Gastrocnemius medialis (tissue), 4 donors: ENCODE data around the gene MON1A. TPM values are rescaled to one million over a fixed set of nuclear protein-coding genes. Genes with fewer than 3 reads are reported as not detected.

Source experiments
- ATAC-seq, 2 donors: fragments of 150-250 bp; one replicate each; pipeline ENCODE4 v1.9.1; 2016
- DNase-seq, 2 donors: peaks; one replicate each; pipeline ENCODE4 v3.0.0-alpha.2; 2019
- H3K27ac ChIP-seq, 4 donors: fragments of 200-600 bp; sonication (generic); 1 replicate in 1 of 4; 2 replicates in 3 of 4; pipeline ENCODE4 v1.5.1; 2016 to 2018; ENCODE audit warnings: mild to moderate bottlenecking in 2 of 4, moderate library complexity in 1 of 4
- H3K27me3 ChIP-seq, 3 donors: fragments of 200-600 bp; sonication (generic) in 2 of 3; 1 replicate in 1 of 3; 2 replicates in 2 of 3; pipeline versions ENCODE4 v1.5.1 to v1.6.0; 2016 to 2019; ENCODE audit warnings: mild to moderate bottlenecking in 1 of 3, moderate library complexity in 1 of 3
- H3K36me3 ChIP-seq, 2 donors: fragments of 200-600 bp; sonication (generic) in 1 of 2; one replicate each; pipeline ENCODE4 v1.5.1; 2017 to 2018
- H3K4me1 ChIP-seq, 2 donors: fragments of 200-600 bp; sonication (generic) in 1 of 2; one replicate each; pipeline ENCODE4 v1.5.1; 2016 to 2017; ENCODE audit warnings: mild to moderate bottlenecking in 2 of 2
- H3K4me3 ChIP-seq, 4 donors: fragments of 200-600 bp; sonication (generic) in 3 of 4; 1 replicate in 1 of 4; 2 replicates in 3 of 4; pipeline ENCODE4 v1.5.1; 2016 to 2019; ENCODE audit warnings: mild to moderate bottlenecking in 2 of 4
- H3K9me3 ChIP-seq, 3 donors: fragments of 200-600 bp; sonication (generic) in 2 of 3; 1 replicate in 1 of 3; 2 replicates in 2 of 3; pipeline ENCODE4 v1.5.1; 2016 to 2019
- POLR2A ChIP-seq, 2 donors: fragments of 450-650 bp; IDR thresholded peaks; one replicate each; pipeline ENCODE4 v1.6.1; 2017; ENCODE audit warnings: antibody characterized with exemption in 2 of 2, mild to moderate bottlenecking in 2 of 2, moderate library complexity in 2 of 2
- in situ Hi-C, 4 donors: fragments of 200-750 bp; cut with MboI; loops; one replicate each; pipeline versions ENCODE4 v1.15.0 to v1.8.0; 2017; ENCODE audit warnings: low sequenced_read_pairs in 4 of 4
- intact Hi-C: fragments of 100-400 bp; cut with DNase I; formaldehyde crosslinking; loops from one replicate; pipeline ENCODE4 v1.15.1; 2023; ENCODE audit warnings: low total_unique reads
- total RNA-seq, 4 donors: library from RNA; depleted of rRNA; stranded (reverse); fragments of >200 nt; gene quantifications; one replicate each; pipeline versions ENCODE4 v1.1.0 to v1.2.3, GENCODE V29; 2016
- TF ChIP-seq, protein P1 (sequence below), 5 experiments: fragments of 450-650 bp in 3 of 5; fragments of 200-600 bp in 2 of 5; sonication (generic) in 2 of 5; IDR thresholded peaks in 4 of 5; conservative IDR thresholded peaks in 1 of 5; 1 replicate in 4 of 5; 2 replicates in 1 of 5; pipeline ENCODE4 v1.5.1; 2016 to 2019; ENCODE audit warnings: antibody characterized with exemption in 5 of 5, mild to moderate bottlenecking in 3 of 5, moderate library complexity in 3 of 5

The MON1A gene
- total RNA-seq, 4 donors from 2014 or later: 13.9 to 41.9 (median 23.9) TPM

DNA sequence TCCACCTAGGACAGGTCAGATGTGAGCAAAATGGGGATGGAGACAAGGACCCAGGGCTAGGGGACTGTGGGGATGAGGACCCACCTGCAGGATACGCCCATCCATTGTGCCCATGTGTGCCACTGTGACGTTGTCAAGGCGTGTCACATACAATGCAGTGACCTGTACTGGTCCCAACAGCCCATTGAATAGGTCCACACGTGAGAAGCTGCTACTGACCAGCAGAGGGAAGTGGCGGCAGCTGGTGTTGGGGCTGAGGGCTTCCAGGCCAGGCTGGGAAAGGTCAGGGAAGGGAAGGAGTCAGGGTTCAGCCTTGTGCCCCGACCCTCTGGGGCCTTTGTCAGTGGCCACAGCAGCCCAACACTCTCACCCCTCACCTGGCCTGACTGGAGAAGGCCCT lies 30.6 kb downstream of the MON1A start:
- in situ Hi-C loops: no loop called here
- Histone ChIP-seq H3K27ac (no peak overlapping the region), H3K27me3 (no peaks in the 10 kb centered on the region), H3K4me3 (no peak overlapping the region), H3K4me1 (peaks cover 2 to 7% of the 10 kb centered on the region in 2 donors), H3K36me3 (no peaks in the 10 kb centered on the region), H3K9me3 (no peaks in the 10 kb centered on the region)
- DNase-seq: no peak
- no peak for ATAC-seq
- TF ChIP-seq, protein P1, sequence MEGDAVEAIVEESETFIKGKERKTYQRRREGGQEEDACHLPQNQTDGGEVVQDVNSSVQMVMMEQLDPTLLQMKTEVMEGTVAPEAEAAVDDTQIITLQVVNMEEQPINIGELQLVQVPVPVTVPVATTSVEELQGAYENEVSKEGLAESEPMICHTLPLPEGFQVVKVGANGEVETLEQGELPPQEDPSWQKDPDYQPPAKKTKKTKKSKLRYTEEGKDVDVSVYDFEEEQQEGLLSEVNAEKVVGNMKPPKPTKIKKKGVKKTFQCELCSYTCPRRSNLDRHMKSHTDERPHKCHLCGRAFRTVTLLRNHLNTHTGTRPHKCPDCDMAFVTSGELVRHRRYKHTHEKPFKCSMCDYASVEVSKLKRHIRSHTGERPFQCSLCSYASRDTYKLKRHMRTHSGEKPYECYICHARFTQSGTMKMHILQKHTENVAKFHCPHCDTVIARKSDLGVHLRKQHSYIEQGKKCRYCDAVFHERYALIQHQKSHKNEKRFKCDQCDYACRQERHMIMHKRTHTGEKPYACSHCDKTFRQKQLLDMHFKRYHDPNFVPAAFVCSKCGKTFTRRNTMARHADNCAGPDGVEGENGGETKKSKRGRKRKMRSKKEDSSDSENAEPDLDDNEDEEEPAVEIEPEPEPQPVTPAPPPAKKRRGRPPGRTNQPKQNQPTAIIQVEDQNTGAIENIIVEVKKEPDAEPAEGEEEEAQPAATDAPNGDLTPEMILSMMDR (IDR thresholded peaks at IDR 0.05 in 4 of 5, conservative IDR thresholded peaks at IDR 0.05 in 1 of 5): no peak
- TF ChIP-seq POLR2A (IDR thresholded peaks at IDR 0.05): no peak
- intact Hi-C loops: no loop called here

DNA sequence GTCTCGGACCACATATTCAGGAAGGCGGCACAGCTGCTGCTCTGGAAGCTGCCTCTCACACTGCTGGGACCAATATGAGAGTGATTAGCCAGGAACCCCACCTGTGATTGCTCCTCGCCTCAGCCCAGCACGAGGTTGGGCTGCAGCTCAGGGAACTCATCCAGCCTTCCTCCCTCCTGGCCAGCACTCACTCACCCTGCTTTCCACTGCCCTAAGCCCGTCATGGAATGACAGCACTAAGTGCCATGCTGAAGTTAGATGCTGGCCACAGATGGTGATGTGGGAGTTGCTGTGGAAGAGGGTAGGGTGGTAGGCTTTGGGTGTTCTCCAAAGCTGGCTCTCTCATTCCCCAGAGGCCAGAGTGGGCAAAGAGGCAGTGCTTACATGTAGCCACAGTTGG lies 33.3 kb downstream of the MON1A start:
- TF ChIP-seq, protein P1 (IDR thresholded peaks at IDR 0.05 in 4 of 5, conservative IDR thresholded peaks at IDR 0.05 in 1 of 5): no peak
- no peak for TF ChIP-seq POLR2A (IDR thresholded peaks at IDR 0.05)
- Histone ChIP-seq H3K27me3 (no peaks in the 10 kb centered on the region), H3K27ac (no peak overlapping the region), H3K4me1 (peaks cover 0 to 7% of the 10 kb centered on the region in 2 donors), H3K36me3 (no peaks in the 10 kb centered on the region), H3K9me3 (no peaks in the 10 kb centered on the region), H3K4me3 (no peak overlapping the region)
- ATAC-seq: no peak
- DNase-seq: no peak
- intact Hi-C loops: no loop called here
- in situ Hi-C loops: no loop called here

DNA sequence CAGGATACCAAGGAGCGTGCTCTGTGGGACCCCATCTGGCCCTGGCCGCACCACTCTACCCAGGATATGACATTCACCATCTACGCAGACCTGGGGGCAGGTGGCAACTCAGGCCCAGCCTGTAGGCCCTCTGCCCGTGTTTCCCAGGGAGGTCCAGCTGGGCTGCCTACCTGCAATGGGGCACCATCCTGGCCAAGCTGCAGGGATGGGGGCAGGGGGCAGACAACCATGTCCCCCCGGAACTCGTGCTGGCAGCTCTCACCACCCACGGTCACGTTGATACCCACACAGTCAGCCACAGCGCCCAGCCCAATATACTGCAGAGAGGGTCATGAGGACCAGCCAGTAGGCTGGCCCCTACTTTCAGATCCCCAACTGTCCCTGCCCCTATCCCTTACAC lies 33.8 kb downstream of the MON1A start:
- TF ChIP-seq, protein P1 (IDR thresholded peaks at IDR 0.05 in 4 of 5, conservative IDR thresholded peaks at IDR 0.05 in 1 of 5): no peak
- TF ChIP-seq POLR2A (IDR thresholded peaks at IDR 0.05): no peak
- intact Hi-C loops (no loop called here), in situ Hi-C loops (no loop called here)
- ATAC-seq: no peak
- no peak overlapping the region for H3K4me3 ChIP-seq
- no peak overlapping the region for H3K27ac ChIP-seq
- H3K9me3 ChIP-seq: no peaks in the 10 kb centered on the region
- DNase-seq: no peak
- H3K27me3 ChIP-seq: no peaks in the 10 kb centered on the region
- no peaks in the 10 kb centered on the region for H3K36me3 ChIP-seq
- peaks cover 0 to 2% of the 10 kb centered on the region in 2 donors for H3K4me1 ChIP-seq

DNA sequence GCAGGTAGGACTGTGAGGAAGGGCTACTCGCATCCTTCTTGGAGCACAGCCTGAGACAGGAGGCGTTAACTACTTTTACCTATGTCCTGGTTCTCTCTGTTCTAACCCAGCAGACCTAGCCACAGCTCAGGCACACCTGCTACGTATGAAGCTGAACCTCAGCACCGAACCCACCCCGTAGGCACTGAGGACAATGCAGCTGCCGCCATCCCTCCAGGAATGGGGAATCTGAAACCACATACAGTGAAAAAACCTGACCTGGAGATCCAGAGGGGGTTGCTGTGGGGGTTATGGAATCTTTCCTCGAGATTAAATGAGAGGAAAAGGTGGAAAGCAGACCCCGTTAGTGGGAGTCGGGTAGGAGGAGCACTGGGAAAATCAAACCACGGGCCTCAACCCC lies 40.3 kb downstream of the MON1A start:
- DNase-seq (no peak), ATAC-seq (no peak)
- Histone ChIP-seq H3K4me3 (no peak overlapping the region), H3K9me3 (no peaks in the 10 kb centered on the region), H3K27me3 (no peaks in the 10 kb centered on the region), H3K36me3 (no peaks in the 10 kb centered on the region), H3K27ac (no peak overlapping the region), H3K4me1 (no peaks in the 10 kb centered on the region)
- no peak for TF ChIP-seq POLR2A (IDR thresholded peaks at IDR 0.05)
- TF ChIP-seq, protein P1 (IDR thresholded peaks at IDR 0.05 in 4 of 5, conservative IDR thresholded peaks at IDR 0.05 in 1 of 5): no peak
- intact Hi-C loops: no loop called here
- in situ Hi-C loops: no loop called here

DNA sequence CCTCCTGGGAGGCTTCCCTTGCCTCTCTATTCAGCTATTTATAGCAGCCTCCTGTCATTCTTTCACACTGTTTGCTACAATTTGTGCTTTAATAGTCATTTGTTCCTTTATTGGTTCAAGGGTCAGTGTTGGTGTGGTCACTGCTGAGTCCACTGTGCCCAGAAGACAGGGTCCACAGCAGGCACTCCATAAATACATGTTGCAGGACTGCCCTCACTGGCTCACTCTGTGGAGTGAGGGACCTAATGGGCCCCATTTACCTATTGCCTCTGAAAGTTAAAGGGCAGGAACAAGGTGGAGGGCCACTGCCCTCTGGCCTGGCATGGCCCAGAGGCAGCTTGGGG lies 42.7 kb downstream of the MON1A start:
- no peak for DNase-seq
- intact Hi-C loops: no loop called here

More for the DNA sequence above, 42.7 kb downstream of the MON1A start:
- no peaks in the 10 kb centered on the region for H3K9me3 ChIP-seq
- TF ChIP-seq POLR2A (IDR thresholded peaks at IDR 0.05): no peak
- TF ChIP-seq, protein P1 (IDR thresholded peaks at IDR 0.05 in 4 of 5, conservative IDR thresholded peaks at IDR 0.05 in 1 of 5): no peak
- H3K4me3 ChIP-seq: no peak overlapping the region
- H3K27ac ChIP-seq: no peak overlapping the region
- H3K4me1 ChIP-seq: peaks cover 1 to 9% of the 10 kb centered on the region in 2 donors
- H3K27me3 ChIP-seq: no peaks in the 10 kb centered on the region
- no peak for ATAC-seq
- no peaks in the 10 kb centered on the region for H3K36me3 ChIP-seq
- in situ Hi-C loops: no loop called here
